ENCODE results near the gene PIP4K2A. TPM values are rescaled to one million over a fixed set of nuclear protein-coding genes. Genes with fewer than 3 reads are reported as not detected.

Gene PIP4K2A
- total RNA-seq, 1 experiment from 2014 or later = 24.2 TPM

DNA sequence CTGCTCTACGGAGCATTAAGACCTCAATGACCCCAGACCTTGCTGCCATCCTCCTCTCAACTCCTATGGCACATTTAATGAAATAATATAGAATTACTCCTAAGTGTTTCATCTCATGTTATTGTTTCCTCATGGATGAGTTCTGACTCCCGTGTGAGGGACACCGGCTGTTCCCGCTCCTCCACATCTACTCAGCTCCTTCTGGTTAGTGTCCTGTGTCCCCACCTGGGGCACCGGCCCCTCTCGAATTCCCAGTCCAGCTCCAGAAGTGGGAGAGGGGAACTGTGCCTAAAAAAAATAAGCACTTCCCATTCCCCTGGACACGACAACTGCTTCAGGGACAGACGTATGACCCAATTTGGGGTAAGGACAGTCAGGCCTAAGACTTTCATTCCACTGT lies 58.3 kb downstream of the PIP4K2A start:
- DNase-seq = no peak
- intact Hi-C loops (cut with micrococcal nuclease; ENCODE audit: unreplicated experiment) = loop anchor here (5.0 kb wide), 1 partner anchor 46 kb away; no protein-coding TSS in a partner anchor
- CTCF ChIA-PET = interaction anchor here (0.6 to 1.3 kb wide), 2 partner anchors 36 to 220 kb away, joined by 3 to 5 read pairs; no protein-coding TSS in a partner anchor
- Mint-ChIP-seq H3K27ac (ENCODE audit: unreplicated experiment) (no peak overlapping the region), H3K9me3 (ENCODE audit: low read depth, unreplicated experiment) (no peaks in the 10 kb centered on the region), H3K27me3 (ENCODE audit: unreplicated experiment) (no peaks in the 10 kb centered on the region), H3K4me3 (ENCODE audit: low read depth, unreplicated experiment) (no peak overlapping the region), H3K36me3 (ENCODE audit: insufficient read depth, unreplicated experiment) (peaks cover 9% of the 10 kb centered on the region), H3K4me1 (ENCODE audit: low read depth, unreplicated experiment) (peaks cover 22% of the 10 kb centered on the region)
- TF ChIP-seq, protein P1, sequence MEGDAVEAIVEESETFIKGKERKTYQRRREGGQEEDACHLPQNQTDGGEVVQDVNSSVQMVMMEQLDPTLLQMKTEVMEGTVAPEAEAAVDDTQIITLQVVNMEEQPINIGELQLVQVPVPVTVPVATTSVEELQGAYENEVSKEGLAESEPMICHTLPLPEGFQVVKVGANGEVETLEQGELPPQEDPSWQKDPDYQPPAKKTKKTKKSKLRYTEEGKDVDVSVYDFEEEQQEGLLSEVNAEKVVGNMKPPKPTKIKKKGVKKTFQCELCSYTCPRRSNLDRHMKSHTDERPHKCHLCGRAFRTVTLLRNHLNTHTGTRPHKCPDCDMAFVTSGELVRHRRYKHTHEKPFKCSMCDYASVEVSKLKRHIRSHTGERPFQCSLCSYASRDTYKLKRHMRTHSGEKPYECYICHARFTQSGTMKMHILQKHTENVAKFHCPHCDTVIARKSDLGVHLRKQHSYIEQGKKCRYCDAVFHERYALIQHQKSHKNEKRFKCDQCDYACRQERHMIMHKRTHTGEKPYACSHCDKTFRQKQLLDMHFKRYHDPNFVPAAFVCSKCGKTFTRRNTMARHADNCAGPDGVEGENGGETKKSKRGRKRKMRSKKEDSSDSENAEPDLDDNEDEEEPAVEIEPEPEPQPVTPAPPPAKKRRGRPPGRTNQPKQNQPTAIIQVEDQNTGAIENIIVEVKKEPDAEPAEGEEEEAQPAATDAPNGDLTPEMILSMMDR (IDR thresholded peaks at IDR 0.05; ENCODE audit: unreplicated experiment) = no peak
- BruUV-seq (replicated peaks) = no TSS peak

DNA sequence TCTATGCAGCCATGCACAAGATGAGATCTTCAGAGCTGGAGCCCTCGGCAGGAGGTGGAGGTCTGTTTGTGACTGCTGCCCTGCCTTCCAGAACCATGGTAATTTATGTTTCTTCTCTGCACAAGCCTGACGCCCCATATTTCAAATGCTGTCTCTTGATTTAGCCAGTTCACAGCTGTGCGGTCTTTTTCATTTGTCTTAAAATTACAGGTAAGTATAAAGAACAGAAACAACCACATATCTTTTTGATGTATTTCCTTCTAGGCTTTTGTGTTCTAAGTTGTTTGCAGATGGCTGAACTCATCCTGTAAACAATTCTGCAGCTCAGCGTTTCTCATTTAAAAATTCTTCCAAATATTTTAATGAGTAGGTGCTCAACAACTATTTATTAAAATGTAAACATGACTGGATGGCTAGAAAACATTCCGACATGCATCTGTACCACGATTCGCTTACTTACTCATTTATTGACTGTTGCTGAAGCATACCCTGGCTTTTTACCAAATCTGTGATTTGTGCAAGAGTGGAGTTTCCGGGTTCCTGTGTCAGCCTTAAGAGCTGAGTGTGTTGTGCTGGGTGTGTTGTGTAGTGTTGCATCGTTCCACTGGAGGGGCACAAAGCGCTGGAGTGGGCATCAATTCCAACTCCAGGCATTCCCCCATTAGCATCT lies 58.9 kb downstream of the PIP4K2A start:
- H3K9me3 Mint-ChIP-seq (ENCODE audit: low read depth, unreplicated experiment) = no peaks in the 10 kb centered on the region
- H3K27ac Mint-ChIP-seq (ENCODE audit: unreplicated experiment) = no peak overlapping the region
- peaks cover 9% of the 10 kb centered on the region for H3K36me3 Mint-ChIP-seq (ENCODE audit: insufficient read depth, unreplicated experiment)
- no peaks in the 10 kb centered on the region for H3K27me3 Mint-ChIP-seq (ENCODE audit: unreplicated experiment)
- BruUV-seq (replicated peaks) = no TSS peak
- CTCF ChIA-PET = interaction anchor here (0.6 to 1.3 kb wide), 2 partner anchors 35 to 219 kb away, joined by 3 to 5 read pairs; no protein-coding TSS in a partner anchor
- TF ChIP-seq, protein P1 (IDR thresholded peaks at IDR 0.05; ENCODE audit: unreplicated experiment) = no peak
- peaks cover 26% of the 10 kb centered on the region for H3K4me1 Mint-ChIP-seq (ENCODE audit: low read depth, unreplicated experiment)
- intact Hi-C loops (cut with micrococcal nuclease; ENCODE audit: unreplicated experiment) = loop anchor here (5.0 kb wide), 1 partner anchor 47 kb away; no protein-coding TSS in a partner anchor
- H3K4me3 Mint-ChIP-seq (ENCODE audit: low read depth, unreplicated experiment) = no peak overlapping the region
- DNase-seq = peak; percentile 36

DNA sequence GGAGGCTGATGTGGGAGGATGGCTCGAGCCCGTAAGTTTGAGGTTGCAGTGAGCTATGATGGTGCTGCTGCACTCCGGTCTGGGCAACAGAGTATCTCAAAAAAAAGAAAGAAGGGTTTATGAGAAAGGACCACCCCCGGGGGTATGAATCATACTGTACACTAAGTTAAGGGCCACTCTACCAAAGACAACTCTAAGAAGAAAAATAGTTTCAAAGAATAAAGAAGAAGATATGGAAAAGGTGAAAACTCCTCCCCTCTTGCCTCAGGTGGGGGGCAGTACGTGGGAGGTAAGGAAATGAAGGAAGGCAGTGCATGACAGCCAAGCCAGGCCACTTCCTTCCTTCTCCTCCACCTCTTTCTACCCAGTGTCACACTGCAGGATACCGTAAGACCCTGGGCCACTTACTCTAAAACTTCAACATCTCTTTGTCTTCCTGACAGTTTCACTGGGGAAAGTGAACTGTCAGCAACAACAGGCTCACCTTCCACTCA lies 61.3 kb downstream of the PIP4K2A start:
- no peak overlapping the region for H3K4me3 Mint-ChIP-seq (ENCODE audit: low read depth, unreplicated experiment)
- no peak overlapping the region for H3K27ac Mint-ChIP-seq (ENCODE audit: unreplicated experiment)
- CTCF ChIA-PET = interaction anchor here (0.6 kb wide), 1 partner anchor 662 kb away, joined by 7 read pairs; no protein-coding TSS in a partner anchor
- no peak for DNase-seq
- intact Hi-C loops (cut with micrococcal nuclease; ENCODE audit: unreplicated experiment) = no loop called here
- peaks cover 48% of the 10 kb centered on the region for H3K4me1 Mint-ChIP-seq (ENCODE audit: low read depth, unreplicated experiment)
- H3K27me3 Mint-ChIP-seq (ENCODE audit: unreplicated experiment) = no peaks in the 10 kb centered on the region
- BruUV-seq (replicated peaks) = no TSS peak
- no peaks in the 10 kb centered on the region for H3K9me3 Mint-ChIP-seq (ENCODE audit: low read depth, unreplicated experiment)
- TF ChIP-seq, protein P1 (IDR thresholded peaks at IDR 0.05; ENCODE audit: unreplicated experiment) = no peak
- H3K36me3 Mint-ChIP-seq (ENCODE audit: insufficient read depth, unreplicated experiment) = peaks cover 9% of the 10 kb centered on the region

DNA sequence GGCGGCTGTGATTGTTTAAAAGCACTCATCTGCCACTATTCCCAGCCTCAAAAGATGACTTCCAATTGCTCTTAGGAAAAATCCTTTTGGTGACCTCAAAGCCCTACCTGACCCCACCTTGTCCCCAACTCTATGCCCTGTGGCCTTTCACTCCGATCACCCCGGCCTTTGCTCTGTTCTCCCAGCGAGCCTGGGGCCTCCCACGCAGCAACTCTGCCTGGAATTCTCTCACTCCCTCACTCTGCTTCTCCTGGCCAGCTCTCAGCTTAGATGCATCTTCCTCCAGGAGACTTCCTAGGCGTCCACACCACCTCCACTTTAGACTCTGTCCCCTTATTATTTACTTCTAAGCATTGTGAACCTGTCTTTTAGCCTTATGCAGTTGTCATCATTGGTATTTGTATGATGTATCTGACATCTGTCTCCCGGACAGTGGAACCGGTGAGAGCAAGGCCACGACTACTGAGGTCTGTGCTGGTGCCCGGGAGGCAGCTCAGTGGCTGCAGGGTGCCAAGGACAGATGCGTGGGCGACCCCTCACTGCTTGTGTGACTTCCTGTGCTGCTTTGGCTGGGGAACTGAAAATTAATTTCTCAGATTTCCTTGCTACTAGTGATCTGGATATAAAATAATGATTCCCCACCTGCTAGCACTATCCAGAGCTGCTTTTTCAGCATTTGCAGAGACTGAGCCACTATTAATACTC lies 63.0 kb downstream of the PIP4K2A start:
- DNase-seq = no peak
- Mint-ChIP-seq H3K9me3 (ENCODE audit: low read depth, unreplicated experiment) (no peaks in the 10 kb centered on the region), H3K27me3 (ENCODE audit: unreplicated experiment) (no peaks in the 10 kb centered on the region), H3K36me3 (ENCODE audit: insufficient read depth, unreplicated experiment) (peaks cover 9% of the 10 kb centered on the region), H3K4me1 (ENCODE audit: low read depth, unreplicated experiment) (peaks cover 55% of the 10 kb centered on the region), H3K4me3 (ENCODE audit: low read depth, unreplicated experiment) (no peak overlapping the region), H3K27ac (ENCODE audit: unreplicated experiment) (peak overlapping the region; percentile 4)
- intact Hi-C loops (cut with micrococcal nuclease; ENCODE audit: unreplicated experiment) = no loop called here
- CTCF ChIA-PET = interaction anchor here (0.6 kb wide), 1 partner anchor 16 kb away, joined by 7 read pairs; no protein-coding TSS in a partner anchor
- BruUV-seq (replicated peaks) = no TSS peak
- TF ChIP-seq, protein P1 (IDR thresholded peaks at IDR 0.05; ENCODE audit: unreplicated experiment) = no peak

Measured in Calu3 (cell line).